Embryonic facial prominence (tissue), 1 donor: ENCODE data around the gene KIF26A.

Source experiments
- DNase-seq: peaks from one replicate; pipeline ENCODE4 v3.0.0-alpha.2; 2016; ENCODE audit errors: extremely low spot score

The KIF26A gene

DNA sequence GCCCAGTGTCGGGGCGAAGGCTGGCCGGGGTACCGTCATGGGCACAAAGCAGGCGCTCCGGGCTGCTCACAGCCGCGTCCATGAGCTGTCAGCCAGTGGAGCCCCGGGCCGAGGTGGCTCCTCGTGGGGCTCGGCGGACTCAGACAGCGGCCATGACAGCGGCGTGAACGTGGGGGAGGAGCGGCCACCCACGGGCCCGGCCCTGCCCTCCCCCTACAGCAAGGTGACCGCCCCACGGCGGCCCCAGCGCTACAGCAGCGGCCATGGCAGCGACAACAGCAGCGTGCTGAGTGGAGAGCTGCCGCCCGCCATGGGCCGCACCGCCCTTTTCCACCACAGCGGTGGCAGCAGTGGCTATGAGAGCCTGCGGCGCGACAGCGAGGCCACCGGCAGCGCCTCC, 39.0 kb downstream of the KIF26A start:
- no peak for DNase-seq

DNA sequence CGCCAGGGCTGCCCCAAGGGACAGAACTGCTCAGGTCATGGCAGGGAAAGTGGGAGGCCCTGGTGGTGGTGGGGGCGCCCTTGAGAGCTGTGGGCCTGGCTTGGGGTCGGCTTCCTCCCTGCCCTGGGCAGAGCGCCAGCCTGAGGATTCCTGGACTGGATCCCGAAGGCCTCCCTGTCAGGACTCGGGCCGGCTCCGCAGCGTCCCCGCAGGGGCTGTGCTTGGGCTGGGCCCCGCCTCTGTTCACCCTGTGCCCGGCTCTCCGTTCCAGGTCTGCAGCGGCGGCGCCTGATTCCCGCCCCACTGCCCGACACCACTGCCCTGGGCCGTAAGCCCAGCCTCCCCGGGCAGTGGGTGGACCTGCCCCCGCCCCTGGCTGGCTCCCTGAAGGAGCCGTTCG, 39.9 kb downstream of the KIF26A start:
- no peak for DNase-seq

DNA sequence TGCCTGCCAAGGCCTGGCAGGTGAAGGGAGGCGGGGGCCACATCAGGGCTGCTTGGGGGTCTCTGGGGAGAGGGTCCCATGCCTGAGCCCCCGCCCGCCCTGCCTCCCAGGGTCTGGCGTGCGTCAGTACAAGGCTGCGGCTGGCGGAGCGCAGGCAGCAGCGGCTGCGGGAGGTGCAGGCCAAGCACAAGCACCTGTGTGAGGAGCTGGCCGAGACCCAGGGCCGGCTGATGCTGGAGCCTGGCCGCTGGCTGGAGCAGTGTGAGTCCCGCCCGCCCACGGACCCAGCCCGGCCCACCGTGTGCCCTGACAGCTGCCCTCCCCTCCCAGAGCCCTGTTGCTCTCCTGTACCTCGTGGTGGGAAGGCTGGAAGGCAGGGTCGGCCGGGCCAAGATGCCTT, 40.7 kb downstream of the KIF26A start:
- DNase-seq: no peak

DNA sequence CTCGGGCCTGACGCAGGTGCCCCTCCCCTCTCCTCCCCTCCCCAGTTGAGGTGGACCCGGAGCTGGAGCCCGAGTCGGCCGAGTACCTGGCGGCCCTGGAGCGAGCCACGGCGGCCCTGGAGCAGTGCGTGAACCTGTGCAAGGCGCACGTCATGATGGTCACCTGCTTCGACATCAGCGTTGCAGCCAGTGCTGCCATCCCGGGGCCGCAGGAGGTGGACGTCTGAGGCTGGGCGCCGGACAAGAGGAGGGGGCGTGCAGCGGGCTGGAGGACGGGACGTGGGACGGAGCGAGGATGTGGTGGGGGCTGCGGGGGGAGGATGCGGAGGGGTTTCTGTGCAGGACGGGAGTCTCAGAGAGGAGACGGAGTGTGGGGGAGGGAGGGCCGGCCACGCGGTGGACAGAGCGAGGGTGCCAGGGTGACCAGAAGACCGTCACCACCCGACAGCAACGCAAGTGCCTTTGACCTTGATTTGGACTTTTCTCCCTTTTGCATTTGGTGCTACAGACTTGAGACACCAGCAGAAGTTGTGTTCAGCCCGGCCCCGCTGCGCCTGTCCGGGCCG, 41.3 kb downstream of the KIF26A start:
- DNase-seq: no peak

DNA sequence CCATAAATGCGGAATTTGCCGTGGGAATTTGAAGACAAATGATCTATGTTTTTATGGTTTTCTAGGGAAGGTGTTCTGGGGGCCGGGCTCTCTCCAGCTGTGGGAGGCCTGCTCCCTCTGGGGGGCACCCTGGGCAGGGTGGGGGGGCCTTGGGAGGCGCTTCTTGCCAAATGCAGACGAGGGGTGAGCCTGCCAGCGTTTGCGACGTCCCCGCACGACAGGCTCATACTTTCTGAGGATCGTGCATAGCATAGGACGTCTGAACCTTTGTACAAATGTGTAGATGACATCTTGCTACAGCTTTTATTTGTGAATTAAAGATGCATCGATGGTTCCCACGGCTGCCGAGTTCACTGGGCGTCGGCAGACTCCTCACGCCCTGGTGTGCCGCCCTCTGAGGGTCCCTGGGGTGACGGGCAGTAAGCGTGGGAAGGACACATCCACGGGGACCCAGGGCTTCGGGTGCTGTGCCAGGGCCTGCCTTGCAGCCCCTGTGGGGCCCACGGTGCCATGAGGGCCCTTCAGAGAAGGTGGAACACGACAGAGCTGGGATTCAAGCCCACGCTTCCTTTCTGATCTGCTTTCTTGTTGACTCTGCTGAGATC, 42.3 kb downstream of the KIF26A start:
- no peak for DNase-seq

DNA sequence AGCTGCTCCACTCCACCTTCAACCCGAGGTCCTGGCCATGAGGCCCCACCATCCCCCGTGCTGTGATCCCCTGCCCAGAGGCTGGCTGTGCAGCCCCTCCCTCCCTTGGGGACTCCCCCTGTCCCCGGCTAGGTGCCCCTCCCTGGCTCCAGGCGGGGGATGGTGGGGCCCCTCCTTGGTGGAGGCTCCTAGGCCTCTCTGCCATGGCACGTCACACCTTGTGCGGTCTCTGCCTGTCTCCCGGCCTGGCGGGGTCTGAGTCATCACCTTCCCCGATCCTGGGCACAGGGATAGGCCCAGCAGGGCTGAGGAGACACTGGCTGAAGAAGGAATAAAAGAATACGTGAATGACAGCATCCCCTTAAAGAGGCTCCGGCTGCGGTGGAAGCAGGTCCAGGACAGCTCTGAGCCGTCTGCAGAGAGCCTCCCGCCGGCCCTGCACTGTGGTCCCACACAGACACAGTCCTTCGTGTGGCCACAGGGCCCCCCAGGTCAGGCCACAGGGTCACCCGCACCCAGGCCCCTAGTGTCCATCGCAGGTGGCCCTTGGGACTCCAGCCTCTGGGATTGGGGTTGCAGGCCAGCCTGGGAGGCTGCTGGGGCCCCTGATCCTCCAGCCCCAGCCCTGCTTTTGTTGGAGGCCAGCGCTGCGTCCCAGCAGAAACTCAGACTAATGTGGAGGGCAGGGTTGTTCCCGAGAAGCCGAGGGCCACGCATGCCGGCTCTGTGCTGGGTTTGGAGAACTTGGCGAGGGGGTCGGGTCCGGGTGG, 43.6 kb downstream of the KIF26A start:
- DNase-seq: no peak

DNA sequence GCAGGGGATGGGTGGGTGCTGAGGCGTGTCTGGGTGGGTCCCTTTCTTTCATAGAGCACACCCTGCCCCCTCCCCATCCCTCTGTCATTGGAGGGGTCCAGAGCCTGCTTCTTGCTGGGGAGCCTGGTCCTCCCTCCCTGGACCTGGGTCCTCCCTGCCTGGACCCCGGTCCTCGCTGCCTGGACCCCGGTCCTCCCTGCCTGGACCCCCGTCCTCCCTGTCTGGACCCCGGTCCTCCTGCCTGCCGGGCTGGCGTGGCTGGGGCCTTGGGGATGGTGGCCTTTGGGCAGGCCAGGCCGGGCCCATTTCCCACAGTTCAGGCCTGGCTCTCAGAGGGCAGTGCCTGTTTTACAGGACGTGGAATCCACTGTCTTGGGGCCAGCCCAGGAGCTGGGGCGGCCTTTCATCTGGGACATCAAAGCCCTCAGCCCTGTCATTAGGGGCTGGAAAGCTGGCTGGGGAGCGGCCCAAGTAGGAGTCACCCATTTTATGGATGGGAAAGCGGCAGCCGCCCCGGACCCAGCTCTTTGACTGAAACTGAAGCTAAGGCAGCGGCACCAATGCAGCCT, 44.6 kb downstream of the KIF26A start:
- no peak for DNase-seq

DNA sequence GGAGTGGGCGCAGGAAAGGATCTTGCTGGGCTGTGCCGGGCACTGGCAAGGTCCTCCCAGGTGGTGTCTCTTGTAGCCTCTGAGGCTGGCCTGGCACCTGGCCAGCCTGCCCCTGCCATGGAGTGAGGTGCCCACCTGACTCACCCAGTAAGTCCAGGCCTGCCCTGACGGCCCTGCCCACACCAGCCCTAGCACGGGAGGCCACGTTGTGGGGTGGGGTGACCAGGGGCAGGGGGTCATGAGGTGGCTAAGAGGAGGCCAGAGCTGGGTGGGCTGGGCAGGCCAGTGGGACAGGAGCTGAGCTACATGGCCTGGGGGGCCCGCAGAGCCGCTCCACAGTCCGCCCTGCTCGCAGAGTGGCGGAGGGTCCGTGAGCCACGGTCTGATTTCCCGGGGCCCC, 45.4 kb downstream of the KIF26A start:
- DNase-seq: no peak

DNA sequence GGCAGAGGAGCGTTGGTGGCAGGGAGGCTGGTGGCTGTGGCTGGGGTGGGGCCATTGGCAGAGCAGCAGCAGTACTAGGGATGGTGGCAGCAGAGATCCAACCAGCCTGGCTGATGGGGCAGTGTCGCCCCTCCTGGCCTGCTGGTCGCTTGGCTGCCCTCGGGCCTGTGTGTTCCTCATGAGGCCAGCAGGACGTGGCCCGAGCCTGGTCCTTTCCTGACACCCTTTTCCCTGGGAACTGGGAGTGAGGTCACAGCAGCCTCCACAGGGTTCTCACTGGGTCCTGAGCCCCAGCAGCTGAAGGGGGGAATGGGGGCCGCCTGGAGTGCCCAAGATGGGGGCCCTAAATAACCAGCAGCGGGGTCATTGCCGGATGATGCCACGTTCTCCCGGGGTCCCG, 46.1 kb downstream of the KIF26A start:
- DNase-seq: no peak

DNA sequence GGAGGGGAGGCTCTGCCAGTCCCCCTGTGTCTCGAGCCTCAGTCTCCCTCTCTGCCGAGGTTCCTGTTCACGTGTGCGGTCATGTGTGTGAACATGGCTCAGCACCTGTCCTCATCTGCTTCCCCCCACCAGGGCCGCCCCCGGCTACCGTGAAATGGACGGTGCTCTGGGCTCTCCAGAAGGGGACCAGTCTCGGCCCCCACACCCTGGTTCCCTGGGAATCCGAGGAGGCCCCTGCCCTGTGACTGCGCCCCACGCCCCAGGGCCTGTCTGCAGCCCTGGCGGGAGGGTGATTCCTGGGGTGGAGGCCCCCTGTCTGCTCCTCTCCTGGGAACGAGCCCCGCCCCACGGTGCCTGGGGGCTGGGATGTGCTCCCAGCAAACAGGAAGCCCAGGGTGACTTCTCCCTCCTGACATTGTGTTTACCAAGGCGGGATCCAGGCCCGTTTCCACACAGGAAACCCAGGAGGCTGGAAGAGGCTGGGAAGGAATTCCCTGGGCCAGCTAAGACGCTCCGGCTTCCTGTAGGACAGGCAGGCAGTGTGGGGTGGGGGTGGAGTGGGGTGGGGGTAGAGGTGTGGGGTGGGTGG, 46.6 kb downstream of the KIF26A start:
- no peak for DNase-seq

DNA sequence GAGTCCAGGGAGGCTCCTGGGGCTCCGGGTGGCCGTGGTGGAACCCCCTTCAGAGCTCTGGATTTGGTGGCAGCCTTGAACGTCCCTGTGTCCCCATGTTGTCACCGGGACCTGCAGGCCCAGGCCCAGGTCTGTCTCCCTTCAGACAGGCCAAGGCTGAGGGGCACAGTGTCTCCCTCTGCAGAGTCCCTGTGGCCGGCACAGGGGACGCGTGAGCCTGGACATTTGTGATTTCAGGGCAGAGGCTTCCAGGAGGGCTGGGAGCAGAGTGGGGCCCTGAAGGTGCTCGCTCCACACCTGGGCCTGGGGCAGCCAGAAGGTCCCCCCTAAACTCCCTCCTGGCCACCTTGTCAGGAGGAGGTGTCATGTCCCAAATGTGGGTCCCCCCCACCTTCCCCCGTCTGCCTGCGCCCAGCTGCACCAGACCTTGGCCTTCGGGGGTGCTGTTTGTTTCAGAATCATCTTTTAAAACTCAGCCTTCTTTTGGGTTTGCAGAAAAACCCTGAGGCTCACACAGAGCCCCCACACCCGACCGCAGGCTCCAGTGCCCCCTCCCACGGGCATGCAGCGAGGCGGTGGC, 47.6 kb downstream of the KIF26A start:
- no peak for DNase-seq

DNA sequence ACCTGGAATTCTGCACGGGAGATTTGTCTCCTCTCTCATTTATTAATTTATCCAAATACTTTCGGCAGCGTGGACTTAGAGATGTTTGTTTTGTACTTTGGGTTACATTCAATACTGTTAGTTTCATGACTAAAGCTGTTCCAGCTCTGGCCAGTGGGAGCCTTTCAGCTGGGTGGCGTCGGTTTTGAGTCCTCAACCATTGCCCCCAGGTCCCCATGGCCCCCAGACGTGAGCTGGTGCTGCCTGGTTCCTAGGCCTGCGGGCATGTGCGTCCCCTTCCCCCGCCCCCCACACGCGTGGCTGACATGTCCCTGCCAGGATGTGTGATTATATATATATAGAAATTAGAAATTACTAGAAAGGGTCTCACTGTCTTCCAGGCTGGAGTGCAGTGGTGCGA, 48.2 kb downstream of the KIF26A start:
- no peak for DNase-seq

DNA sequence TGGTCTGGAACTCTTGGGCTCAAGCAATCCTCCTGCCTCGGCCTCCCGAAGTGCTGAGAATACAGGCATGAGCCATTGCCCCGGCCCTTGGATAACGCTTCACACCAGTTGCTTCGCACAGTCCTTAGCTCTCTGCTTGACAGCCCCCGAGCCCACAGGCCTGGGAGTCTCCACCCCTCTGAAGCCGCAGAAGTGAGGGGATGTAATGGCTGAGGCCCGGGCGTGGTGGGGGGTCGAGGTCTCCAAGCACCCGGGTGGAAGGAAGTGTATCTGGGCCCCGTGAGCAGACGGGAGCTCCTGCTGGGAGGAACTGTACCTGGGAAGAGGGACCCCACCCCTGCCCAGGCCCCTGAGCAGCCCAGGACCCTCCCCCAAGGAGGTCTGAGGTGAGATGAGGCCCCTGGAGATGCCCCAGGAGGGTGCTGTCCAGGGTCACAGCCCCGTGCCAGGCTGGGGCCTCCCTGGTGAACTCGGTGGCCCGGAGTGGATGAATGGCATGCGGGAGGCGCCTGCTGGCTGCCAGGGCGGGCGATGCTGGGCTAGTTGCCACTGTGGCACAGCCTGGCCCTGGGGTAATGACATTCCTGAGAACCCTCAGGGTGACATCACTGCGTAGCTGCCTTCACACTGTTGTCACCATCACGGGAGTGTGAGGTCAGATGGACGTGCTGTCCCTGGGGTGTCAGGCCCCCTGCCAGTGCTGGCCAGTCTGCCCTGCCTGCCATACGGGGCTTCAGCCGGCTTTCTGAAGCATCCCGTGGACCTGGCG, 48.9 kb downstream of the KIF26A start:
- DNase-seq: no peak

DNA sequence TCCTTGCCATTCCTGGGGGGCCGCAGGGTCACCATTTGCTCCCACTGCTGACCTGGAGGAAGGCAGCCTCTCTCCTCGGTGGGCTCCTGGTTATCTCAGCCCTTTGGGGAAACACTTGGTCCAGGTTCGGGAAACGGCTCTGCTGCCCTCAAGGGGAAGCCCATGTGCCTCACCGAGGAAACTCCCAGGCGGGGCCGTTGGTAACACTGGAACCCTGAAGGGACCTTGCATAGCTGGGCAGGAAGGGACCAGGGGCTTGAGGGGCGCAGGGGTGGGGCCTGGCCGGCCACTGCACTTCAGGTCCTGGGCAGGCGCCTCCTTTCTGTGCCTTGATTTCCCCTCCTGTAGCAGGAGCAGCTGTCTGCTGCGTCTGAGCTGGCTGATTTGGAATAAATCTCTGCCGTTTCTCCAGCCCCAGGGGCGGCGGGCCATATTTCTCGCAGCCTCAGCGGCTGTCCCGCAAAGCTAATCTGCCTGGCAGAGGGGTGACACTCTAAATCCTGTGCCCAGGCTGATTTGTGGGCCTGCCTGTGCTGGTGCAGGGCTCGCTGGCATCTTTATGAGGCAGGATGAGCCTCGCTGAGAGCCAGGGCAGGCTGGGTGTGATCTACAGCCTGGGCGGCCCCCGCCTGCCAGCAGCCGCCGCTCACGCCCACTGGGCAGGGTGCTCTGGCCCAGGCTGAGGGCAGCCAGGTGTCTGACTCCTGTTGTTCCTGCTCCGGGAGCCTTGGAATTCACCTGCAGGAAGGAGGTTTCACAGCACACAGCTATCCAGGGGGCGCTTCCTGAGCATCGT, 49.7 kb downstream of the KIF26A start:
- no peak for DNase-seq

DNA sequence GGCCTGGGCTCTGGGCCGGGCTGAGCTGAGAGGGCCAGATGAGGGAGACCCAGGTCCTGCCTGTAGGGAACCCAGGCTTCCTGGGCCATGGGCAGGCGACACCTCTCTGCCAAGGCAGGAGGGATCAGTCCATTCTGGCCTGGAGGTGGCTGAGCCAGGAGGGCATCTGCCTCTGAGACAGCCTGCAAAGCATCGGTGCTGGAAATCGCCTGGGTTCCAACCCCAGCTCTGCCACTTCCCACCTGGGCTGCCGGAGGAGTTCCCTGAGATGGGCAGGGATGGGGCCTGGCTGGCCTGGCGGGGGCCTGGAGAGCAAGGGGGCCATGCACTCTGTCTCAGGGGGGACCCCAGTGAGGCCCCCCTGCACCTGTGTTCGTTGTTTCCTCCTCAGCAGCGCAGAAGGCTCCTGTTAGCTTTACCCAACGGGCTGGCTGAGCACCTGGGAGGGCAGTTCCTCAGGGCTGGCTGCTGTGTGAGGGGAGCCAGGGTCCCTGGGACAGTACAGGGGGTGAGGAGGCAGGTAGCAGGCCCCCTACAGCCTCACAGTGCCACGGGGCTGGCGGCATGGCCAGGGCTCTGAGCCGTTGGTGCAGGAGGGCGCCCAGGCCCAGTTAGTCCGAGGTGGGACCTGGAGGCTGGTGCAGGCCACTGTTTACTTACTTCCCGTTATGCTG, 50.5 kb downstream of the KIF26A start:
- no peak for DNase-seq

DNA sequence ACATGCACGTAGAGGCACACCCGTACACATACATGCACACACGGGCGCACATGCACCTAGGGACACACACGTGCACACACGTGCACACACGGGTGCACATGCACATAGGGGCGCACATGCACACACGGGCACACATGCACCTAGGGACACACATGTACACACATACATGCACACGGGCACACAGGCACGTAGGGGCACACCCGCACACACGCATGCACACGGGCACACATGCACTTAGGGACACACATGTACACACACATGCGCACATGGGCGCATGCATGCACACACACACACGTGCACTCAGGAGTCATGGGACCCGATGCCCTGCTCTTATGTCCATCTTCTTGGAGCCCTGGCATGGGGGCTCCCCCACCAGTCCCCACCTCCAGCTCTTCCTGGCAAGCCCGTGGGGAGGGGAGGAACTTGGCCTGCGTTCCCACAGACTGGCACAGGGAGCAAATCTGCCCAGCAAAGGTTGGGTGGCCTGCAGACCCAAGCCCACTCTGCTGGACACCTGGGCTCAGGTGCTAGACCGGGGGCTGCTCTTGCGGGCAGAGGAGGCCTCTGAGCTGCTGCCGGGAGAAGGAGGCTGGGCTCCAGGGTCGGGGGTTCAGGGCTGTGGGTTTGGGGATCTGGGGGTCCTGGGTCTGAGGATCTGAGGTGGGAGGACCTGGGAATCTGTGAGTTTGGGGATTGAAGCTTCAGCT, 51.4 kb downstream of the KIF26A start:
- no peak for DNase-seq

DNA sequence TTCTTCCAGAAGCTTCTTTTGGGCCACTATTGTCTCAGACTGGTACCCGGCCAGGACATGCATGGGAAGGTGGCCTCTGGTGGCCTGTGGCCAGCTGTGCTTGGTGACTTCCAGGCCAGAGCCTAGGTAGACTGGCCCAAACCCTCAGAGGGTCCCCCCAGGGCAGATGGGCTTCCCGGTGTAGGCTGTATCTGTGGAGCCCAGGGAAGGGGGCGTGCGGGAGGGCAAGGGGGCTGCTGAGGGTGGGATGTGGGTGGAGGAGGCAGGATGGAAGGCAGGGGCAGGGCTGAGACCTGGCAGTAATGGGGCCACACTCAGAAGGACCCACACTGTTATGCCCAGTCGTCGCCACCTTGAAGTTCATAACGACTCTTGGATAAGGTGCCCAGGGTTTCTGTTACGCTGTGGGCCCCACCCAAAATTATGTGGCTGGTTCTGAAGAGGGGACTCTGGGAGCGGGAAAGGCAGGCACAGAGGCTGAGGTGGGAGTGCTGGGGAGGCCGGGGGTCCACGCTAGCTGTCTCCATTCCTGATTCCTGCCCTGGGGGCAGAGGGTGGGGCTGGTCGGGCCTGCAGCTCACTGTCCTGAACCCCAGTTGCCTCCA, 52.1 kb downstream of the KIF26A start:
- DNase-seq: no peak

DNA sequence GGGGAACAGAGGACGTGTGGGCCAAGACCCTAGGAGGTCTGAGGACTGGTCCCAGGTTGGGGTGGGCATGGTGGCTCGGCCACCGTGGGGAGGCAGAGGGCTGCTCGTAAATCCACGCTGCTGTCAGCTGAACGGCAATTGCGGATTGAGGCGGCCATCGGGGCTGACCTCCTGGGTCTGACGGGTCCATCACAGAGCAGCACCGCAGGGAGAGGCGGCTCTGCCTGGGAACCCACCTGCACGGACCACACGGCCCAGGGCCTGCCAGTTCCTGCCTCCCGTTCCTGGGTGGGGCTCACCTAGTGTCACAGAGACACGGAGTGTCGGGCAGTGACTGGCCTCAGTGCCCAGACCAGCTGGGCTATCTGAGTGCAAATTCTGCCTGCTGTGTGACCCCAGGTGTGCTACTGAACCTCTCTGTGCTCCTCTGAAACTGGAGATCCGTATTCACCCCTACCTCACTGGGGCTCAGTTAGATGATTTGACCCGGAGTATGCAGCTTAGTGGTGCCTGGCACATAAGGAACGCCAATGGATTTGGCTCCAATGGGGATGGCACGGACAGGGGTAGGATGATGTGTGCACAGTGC, 53.1 kb downstream of the KIF26A start:
- DNase-seq: no peak
